Brain microvascular endothelial cell (primary cell): Measurements from ENCODE around the gene IFT81.

Experiments used
- DNase-seq: peaks from one replicate; pipeline ENCODE4 v3.0.0-alpha.2; 2020
- H3K27ac ChIP-seq: fragments of 250-450 bp; sonication (Bioruptor Pico); 2 replicates; pipeline ENCODE4 v1.5.1; 2020; ENCODE audit warnings: mild to moderate bottlenecking, moderate library complexity
- H3K27me3 ChIP-seq: fragments of 250-450 bp; sonication (Bioruptor Pico); replicated peaks from 2 replicates; pipeline ENCODE4 v1.5.1; 2020; ENCODE audit warnings: mild to moderate bottlenecking
- H3K36me3 ChIP-seq: fragments of 250-450 bp; sonication (Bioruptor Pico); replicated peaks from 2 replicates; pipeline ENCODE4 v1.5.1; 2020; ENCODE audit warnings: mild to moderate bottlenecking
- H3K4me3 ChIP-seq: 2 replicates; pipeline ENCODE4 v1.5.1; 2011; ENCODE audit warnings: low read depth, mild to moderate bottlenecking, control low read depth, low read length, moderate library complexity
- in situ Hi-C: cut with HindIII; loops from 2 replicates; pipeline ENCODE4 v1.10.0; 2017; ENCODE audit warnings: low sequenced_read_pairs, low pct_ligation_motif_present
- TF ChIP-seq, protein P1 (sequence below): IDR thresholded peaks from 2 replicates; pipeline ENCODE4 v1.5.1; 2011; ENCODE audit warnings: low read depth, mild to moderate bottlenecking, moderate library complexity, low read length, control low read depth, inconsistent platforms; ENCODE audit errors: missing control alignments

Gene IFT81

DNA sequence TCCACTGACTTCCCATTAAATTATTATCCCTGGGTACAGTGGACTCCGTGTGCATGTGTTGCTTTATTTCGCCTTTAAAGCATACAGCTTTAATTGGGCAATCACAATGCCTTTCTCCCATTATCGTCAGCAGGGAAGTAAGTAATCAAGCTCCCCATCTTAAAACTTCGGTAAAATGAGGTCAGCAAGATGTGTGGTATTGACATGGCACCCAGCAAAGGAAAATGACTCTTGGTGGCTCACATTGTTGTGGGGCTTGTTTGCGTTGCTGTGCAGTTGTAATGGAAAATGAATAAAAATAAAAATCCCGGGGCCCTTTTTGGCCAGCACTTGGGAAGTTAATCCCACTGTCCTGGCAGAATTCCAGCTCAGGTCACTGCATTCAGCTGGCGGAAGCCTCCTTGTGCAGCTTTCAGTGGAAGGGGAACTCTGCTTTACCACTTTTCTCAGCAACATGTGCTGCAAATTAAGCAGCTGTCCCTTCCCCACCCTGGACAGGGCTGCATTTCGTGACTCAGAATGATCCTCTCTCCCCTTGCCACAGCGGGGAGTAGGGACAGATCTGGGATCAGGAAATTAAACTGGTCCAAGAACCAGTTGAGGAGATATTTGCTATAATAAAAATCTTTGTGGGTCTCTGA, 142.9 kb downstream of the IFT81 start:
- peak overlapping the region; percentile 2 for H3K27ac ChIP-seq
- no peaks in the 10 kb centered on the region for H3K27me3 ChIP-seq
- DNase-seq = peak; percentile 48
- in situ Hi-C loops = no loop called here
- H3K36me3 ChIP-seq = no peaks in the 10 kb centered on the region
- TF ChIP-seq, protein P1, sequence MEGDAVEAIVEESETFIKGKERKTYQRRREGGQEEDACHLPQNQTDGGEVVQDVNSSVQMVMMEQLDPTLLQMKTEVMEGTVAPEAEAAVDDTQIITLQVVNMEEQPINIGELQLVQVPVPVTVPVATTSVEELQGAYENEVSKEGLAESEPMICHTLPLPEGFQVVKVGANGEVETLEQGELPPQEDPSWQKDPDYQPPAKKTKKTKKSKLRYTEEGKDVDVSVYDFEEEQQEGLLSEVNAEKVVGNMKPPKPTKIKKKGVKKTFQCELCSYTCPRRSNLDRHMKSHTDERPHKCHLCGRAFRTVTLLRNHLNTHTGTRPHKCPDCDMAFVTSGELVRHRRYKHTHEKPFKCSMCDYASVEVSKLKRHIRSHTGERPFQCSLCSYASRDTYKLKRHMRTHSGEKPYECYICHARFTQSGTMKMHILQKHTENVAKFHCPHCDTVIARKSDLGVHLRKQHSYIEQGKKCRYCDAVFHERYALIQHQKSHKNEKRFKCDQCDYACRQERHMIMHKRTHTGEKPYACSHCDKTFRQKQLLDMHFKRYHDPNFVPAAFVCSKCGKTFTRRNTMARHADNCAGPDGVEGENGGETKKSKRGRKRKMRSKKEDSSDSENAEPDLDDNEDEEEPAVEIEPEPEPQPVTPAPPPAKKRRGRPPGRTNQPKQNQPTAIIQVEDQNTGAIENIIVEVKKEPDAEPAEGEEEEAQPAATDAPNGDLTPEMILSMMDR = no peak
- H3K4me3 ChIP-seq = no peak overlapping the region
